Mucosa of stomach (tissue), 1 donor: ENCODE measurements around the gene DDC.

Experiments
- H3K27me3 ChIP-seq: one replicate; pipeline ENCODE4 v1.7.0; 2013; ENCODE audit warnings: mild to moderate bottlenecking, low read length; ENCODE audit not compliant: control insufficient read depth, insufficient read depth
- H3K36me3 ChIP-seq: one replicate; pipeline ENCODE4 v1.7.0; 2013; ENCODE audit warnings: low read length; ENCODE audit not compliant: control insufficient read depth, insufficient read depth
- H3K4me1 ChIP-seq: one replicate; pipeline ENCODE4 v1.7.0; 2013; ENCODE audit warnings: mild to moderate bottlenecking, low read length; ENCODE audit not compliant: control insufficient read depth, insufficient read depth
- H3K4me3 ChIP-seq: one replicate; pipeline ENCODE4 v1.7.0; 2013; ENCODE audit warnings: low read length
- H3K9ac ChIP-seq: one replicate; pipeline ENCODE4 v1.7.0; 2013; ENCODE audit warnings: mild to moderate bottlenecking, low read length, moderate library complexity
- H3K9me3 ChIP-seq: one replicate; pipeline ENCODE4 v1.7.0; 2013; ENCODE audit warnings: mild to moderate bottlenecking, low read length, moderate library complexity; ENCODE audit not compliant: control insufficient read depth
- donor health status: Pancreatic carcinoma.

DDC gene

DNA sequence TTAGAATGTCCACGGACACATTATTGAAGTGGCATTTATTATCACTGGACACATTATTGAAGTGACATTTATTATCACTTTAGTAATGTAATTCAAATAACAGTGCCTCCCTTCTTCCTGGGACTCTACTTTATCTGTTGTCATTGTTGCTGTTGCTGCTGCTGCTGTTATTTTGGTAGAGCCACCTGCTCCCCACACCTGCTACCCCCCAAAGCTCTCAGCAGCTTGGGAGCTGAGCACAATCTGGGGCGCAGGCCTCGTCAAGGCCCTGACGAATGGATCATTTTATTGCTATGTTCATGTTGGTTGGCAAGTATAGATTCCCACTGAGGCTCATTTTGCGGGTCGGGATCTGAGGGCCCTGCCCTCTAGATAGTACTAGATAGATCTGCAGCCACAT lies 139.9 kb downstream of the DDC start:
- Histone ChIP-seq H3K36me3 (no peaks in the 10 kb centered on the region), H3K4me1 (peaks cover 10% of the 10 kb centered on the region), H3K4me3 (no peak overlapping the region), H3K9me3 (no peaks in the 10 kb centered on the region), H3K9ac (no peak overlapping the region), H3K27me3 (no peaks in the 10 kb centered on the region)

DNA sequence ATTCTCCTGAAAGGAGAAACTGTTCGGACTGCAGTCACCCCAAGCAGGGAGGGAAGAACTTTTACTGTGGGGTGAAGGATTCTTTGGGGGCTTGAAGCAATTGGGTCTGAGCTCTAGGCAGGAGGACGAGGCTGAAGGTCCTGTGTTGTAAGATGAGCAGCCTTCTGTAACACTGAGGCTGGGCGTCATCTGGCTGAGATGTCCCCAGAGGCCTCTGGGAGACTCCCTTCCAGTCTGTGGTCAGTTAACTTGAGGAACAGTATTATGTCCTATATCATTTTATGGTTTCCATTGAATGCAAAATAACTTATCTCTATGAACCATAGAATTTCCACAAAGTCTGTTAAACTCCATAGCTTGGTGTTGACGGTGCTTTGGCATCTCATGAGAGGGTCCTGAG lies 141.3 kb downstream of the DDC start:
- Histone ChIP-seq H3K4me3 (no peak overlapping the region), H3K9me3 (no peaks in the 10 kb centered on the region), H3K4me1 (peaks cover 10% of the 10 kb centered on the region), H3K9ac (no peak overlapping the region), H3K27me3 (no peaks in the 10 kb centered on the region), H3K36me3 (no peaks in the 10 kb centered on the region)

DNA sequence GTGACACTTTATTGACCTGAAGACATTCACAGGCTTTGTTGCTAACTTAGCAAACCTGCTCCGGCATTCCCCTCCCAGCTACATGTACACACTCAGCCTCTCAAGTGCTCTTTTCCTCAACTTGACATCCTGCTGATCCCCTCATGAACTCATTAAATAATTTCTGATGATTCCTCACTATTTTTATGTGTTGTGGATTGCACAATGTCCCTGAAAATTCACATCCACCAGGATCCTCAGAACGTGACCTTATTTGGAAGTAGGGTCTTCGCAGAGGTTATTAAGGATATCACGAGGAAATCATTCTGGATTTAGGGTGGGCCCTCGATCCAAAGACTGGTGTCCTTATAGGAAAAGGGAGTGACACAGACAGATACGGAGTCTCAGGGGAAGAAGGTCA lies 142.3 kb downstream of the DDC start:
- H3K9me3 ChIP-seq = no peaks in the 10 kb centered on the region

DNA sequence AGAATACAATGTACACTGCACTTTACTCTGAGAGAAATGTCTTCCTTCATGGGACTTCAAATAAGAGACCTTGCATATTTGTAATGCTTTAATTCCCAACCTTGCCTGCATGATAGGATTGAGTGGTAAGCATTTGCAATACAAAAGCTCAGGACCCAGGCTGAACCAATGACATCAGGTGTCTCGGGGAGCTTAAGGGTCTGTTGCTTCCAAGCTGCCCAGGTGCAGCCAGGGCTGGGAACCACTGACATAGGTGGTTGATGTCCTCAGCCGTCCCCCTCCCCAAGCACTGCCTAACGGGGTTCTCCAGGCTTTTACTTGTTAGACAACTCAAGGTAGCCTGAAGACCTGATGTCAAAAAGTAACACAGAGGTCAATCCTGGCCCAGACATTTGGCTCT lies 144.2 kb downstream of the DDC start:
- no peak overlapping the region for H3K4me3 ChIP-seq
- no peaks in the 10 kb centered on the region for H3K9me3 ChIP-seq
- no peaks in the 10 kb centered on the region for H3K36me3 ChIP-seq
- H3K27me3 ChIP-seq = no peaks in the 10 kb centered on the region
- no peak overlapping the region for H3K9ac ChIP-seq
- no peaks in the 10 kb centered on the region for H3K4me1 ChIP-seq

More for the DNA sequence above, 142.3 kb downstream of the DDC start:
- no peak overlapping the region for H3K4me3 ChIP-seq
- H3K4me1 ChIP-seq = peaks cover 10% of the 10 kb centered on the region
- no peaks in the 10 kb centered on the region for H3K27me3 ChIP-seq
- no peak overlapping the region for H3K9ac ChIP-seq
- H3K36me3 ChIP-seq = no peaks in the 10 kb centered on the region

DNA sequence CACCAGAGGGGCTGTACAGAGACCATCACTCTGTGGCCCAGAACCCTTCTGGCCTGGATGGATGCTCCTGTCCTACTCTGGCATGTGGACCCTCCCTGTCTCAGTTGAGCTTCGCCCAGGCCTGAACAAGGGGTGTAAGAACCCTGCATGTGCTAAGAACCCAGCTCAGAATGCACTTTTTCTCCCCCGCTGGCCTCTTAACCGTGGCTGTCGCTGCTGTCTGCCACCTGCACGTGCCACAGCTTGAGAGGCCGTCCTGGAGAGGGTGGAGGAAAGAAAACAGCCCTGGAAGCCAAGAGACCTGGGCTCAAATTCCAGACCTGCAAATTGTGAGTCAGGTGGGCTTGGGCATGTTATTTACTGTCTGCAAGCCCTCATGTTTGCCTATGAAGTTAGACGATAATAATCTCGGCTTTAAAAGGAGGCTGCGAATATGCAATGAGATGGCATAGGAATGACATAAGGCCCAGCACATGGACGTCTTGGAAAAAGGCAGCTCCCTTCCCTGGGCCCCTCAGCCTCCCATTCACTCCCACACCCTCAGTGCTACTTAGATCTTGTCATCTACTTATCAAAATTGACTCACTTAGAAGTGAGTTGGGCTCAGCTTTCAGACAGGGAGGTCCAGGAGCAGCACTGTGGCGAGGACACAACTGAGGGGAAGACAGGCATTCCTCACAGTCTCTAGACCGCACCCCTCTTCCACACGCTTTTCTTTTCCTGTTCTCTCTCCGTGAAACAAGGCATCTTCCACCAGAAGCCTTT lies 146.5 kb downstream of the DDC start:
- Histone ChIP-seq H3K4me3 (no peak overlapping the region), H3K36me3 (no peaks in the 10 kb centered on the region)

DNA sequence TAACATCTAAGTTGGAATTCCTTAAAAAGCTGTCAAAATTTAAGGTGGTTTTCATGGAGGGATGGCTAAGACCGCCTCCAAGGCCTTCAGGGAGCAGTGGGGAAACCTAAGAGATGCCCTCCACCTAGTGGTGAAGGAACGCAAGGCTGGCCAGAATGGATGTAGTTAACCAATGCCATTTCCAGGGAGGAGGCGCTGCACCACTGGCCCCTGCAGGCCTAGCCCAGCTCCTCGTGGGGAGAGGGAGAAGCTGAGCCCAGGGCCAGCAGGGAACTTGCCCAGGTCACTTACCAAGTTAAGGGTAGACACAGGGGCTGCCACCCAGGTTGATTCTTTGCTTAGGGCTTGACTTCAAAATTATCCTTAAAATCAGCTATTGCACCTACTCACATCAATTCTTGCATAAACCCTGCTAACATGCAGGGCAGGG lies 147.1 kb downstream of the DDC start:
- H3K4me1 ChIP-seq = no peaks in the 10 kb centered on the region
- H3K9me3 ChIP-seq = no peaks in the 10 kb centered on the region
- no peak overlapping the region for H3K4me3 ChIP-seq
- no peaks in the 10 kb centered on the region for H3K36me3 ChIP-seq
- no peak overlapping the region for H3K9ac ChIP-seq
- H3K27me3 ChIP-seq = no peaks in the 10 kb centered on the region

More for the DNA sequence above, 146.5 kb downstream of the DDC start:
- Histone ChIP-seq H3K4me1 (no peaks in the 10 kb centered on the region), H3K9ac (no peak overlapping the region), H3K27me3 (no peaks in the 10 kb centered on the region), H3K9me3 (no peaks in the 10 kb centered on the region)

DNA sequence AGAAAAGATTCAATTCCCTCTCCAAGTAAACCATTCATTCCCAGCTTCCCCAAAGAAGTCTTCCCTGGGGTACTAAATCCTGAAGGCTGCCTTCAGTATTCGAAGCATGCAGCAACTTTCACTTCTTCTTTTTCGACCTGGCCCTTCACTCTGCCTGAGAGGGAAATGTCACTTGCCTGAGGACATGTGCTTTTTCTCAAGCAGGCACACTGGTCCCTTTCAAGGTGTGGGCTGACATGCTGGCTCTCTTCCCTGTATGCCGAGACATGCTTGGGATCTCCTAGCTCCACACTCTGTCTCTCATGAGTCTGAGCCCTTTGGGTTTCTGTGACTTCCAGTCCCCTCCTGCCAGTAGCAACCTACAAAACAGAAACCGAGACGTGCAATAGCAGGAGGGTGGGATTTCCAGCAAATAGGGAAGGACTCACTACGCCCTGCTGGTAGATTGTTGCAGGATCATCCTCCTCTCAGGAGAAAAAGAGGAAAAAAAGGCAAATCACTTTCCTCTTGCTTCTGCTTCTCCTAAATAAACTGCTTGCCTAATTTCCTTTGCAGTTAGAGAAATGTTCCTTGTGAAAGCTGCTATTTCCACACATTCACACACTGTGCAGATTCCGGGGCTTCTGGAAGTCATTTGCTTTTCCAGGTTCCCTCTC lies 148.6 kb downstream of the DDC start:
- no peaks in the 10 kb centered on the region for H3K9me3 ChIP-seq
- no peak overlapping the region for H3K4me3 ChIP-seq
- no peaks in the 10 kb centered on the region for H3K4me1 ChIP-seq
- H3K27me3 ChIP-seq = no peaks in the 10 kb centered on the region
- H3K9ac ChIP-seq = no peak overlapping the region
- no peaks in the 10 kb centered on the region for H3K36me3 ChIP-seq

DNA sequence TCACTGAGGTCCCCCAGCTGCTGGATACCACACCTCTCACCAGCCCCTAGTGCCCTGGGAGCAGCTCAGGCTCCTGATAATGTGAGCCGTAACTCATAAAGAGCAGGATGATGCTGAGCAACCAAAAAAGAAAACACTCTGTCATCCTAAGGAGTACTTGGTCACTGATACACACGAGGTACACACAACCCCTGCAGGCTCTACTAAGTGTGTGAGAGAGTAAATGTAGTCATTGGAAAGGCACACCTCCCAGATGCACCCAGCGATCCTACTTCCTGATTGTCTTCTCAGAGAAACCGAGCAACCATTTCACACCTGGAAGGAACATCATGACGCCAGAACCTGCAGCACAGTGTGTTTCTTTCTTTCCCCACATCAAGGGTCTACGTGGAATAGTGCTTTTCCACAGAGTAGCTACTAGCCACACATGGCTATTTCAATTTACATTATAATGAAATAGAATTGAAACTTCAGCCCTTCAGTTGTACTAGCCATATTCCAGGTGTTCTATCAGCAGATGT lies 149.3 kb downstream of the DDC start:
- no peaks in the 10 kb centered on the region for H3K9me3 ChIP-seq
- no peaks in the 10 kb centered on the region for H3K4me1 ChIP-seq
- no peak overlapping the region for H3K4me3 ChIP-seq
- no peaks in the 10 kb centered on the region for H3K27me3 ChIP-seq
- no peak overlapping the region for H3K9ac ChIP-seq
- no peaks in the 10 kb centered on the region for H3K36me3 ChIP-seq

DNA sequence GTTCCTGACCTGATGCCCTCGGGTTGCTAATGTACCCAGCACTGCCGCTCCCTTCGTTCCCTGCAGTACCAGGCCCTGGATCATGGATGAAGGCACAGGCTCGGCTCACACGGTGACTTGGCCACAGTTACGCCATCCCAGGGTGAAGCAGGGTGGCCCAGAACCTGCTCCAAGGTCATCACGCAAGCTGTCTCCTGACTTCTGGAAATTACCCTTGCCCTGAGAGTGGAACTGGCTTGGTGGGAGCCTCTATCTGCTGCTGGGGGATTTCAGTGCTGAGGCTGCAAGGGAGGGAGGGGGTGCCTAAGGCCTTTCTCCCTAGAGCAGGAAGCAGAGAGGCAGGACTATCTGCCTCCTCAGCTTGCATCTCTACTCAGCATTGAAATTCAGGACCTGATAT lies 151.6 kb downstream of the DDC start:
- no peaks in the 10 kb centered on the region for H3K9me3 ChIP-seq
- H3K36me3 ChIP-seq = no peaks in the 10 kb centered on the region
- H3K4me1 ChIP-seq = no peaks in the 10 kb centered on the region
- no peaks in the 10 kb centered on the region for H3K27me3 ChIP-seq
- no peak overlapping the region for H3K9ac ChIP-seq
- H3K4me3 ChIP-seq = no peak overlapping the region

DNA sequence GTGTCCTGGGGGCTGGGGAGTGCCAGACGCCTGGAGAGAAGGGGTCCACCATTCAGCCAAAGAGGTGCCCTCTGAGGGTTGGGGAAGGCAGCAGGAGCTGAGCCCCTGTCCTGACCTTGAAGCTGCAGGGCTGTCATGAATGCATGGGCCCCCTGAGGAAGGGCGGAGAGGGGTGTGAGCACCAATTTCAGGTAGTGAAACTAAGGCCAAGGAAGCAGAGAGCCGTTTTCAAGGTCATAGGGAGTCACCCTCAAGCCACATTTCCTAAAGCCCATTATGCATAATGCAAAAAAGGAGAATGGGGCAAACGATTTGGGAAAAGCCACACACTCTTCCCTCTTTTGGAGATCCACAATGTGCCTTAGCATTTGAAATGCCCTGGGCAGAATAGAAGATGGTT lies 152.2 kb downstream of the DDC start:
- Histone ChIP-seq H3K4me1 (no peaks in the 10 kb centered on the region), H3K9me3 (no peaks in the 10 kb centered on the region), H3K27me3 (no peaks in the 10 kb centered on the region), H3K4me3 (no peak overlapping the region), H3K36me3 (no peaks in the 10 kb centered on the region), H3K9ac (no peak overlapping the region)

DNA sequence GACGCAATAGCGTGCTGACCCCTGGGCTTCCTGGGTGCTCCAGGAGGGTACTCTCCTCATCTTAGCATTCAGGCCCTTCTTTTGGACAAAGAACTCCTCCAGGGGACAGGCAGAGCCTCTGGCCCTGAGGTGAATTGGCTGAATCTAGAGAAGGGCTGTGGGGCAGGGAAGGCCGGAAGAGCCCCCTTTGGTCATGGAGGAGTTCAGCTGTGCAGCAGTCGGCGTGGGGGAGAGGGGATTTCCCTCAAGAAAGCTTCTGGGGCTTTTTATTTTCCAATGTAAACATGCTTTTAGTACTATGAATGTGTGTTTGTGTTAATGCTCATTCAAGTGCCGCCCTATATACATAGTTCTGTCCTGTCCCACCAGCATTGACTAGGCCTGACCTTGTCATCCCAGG lies 153.9 kb downstream of the DDC start:
- no peak overlapping the region for H3K4me3 ChIP-seq
- no peaks in the 10 kb centered on the region for H3K36me3 ChIP-seq
- H3K27me3 ChIP-seq = no peaks in the 10 kb centered on the region
- H3K9me3 ChIP-seq = no peaks in the 10 kb centered on the region
- no peaks in the 10 kb centered on the region for H3K4me1 ChIP-seq
- no peak overlapping the region for H3K9ac ChIP-seq

DNA sequence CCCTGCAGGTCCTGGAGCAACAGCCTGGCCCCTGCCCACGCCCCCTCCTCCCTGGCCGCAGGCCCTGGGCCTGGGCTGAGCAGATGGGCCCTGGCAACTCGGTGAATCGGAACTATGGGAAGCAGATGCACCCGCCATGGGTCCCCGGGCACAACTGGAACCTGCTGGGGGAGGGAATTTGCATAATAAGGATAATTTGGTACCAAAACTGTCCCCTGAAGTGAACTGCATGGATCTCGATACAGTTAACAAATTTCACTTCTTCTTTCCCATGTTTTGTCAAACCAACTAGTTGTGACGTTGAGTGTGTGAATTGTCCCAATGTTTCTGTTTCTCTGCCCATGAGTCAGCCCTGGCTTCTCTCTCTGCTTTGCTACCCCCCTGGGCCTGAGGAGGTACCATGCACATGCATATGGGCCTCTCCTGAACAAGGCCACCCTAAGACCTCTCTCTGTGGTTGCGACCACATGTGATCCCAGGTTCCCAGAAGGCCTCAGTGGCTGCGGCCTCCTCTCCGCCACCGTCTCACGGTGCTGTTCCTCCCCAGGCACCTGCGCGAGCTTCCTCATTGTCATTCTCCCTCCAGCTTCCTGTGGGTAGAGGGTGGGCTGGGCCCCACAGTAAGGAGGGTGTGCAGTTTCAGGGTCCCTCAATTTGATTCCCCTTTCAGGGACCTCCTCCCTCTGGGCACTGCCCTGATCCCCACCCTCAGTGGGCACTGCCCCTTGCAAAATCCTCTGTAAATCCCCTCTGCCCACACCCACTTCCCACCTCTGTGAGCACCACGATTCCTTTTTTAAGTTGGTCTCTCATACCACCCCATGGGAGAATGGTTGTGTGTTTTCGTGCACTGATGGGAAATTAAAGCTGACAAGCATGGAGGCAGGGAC lies 155.1 kb downstream of the DDC start:
- Histone ChIP-seq H3K36me3 (no peaks in the 10 kb centered on the region), H3K9ac (no peak overlapping the region), H3K27me3 (no peaks in the 10 kb centered on the region), H3K4me3 (no peak overlapping the region), H3K4me1 (no peaks in the 10 kb centered on the region), H3K9me3 (no peaks in the 10 kb centered on the region)
